Activated B cell treated with CpG ODN at 0.5 μM for 24 hours (primary cell): Measurements from ENCODE around the gene NDUFA8. TPM values are rescaled to one million over a fixed set of nuclear protein-coding genes. Genes with fewer than 3 reads are reported as not detected.

Source experiments
- ATAC-seq: fragments of 200-7000 bp; cut with Tn5 transposase; one replicate; pipeline ENCODE4 v1.10.0; 2021; ENCODE audit warnings: low read depth, mild to moderate bottlenecking, moderate library complexity
- CTCF ChIA-PET: fragments of 350-600 bp; sonication (Branson Sonifier 250); formaldehyde crosslinking; loops from one replicate; lab custom pipeline; 2021; ENCODE audit warnings: antibody characterized with exemption; lab: Charles Lee
- POLR2A ChIA-PET: fragments of 350-600 bp; sonication (Branson Sonifier 250); formaldehyde crosslinking; loops from one replicate; lab custom pipeline; 2021; ENCODE audit warnings: antibody characterized with exemption; lab: Charles Lee
- DNase-seq: peaks from one replicate; pipeline ENCODE4 v3.0.0; 2022
- H3K27ac Mint-ChIP-seq: one replicate; pipeline ENCODE4 v1.8.0; 2020; ENCODE audit warnings: mixed read lengths
- H3K27me3 Mint-ChIP-seq: one replicate; pipeline ENCODE4 v1.8.0; 2021; ENCODE audit warnings: mixed read lengths
- H3K36me3 Mint-ChIP-seq: one replicate; pipeline ENCODE4 v1.8.0; 2021; ENCODE audit warnings: low read depth, mixed read lengths
- H3K4me1 Mint-ChIP-seq: one replicate; pipeline ENCODE4 v1.8.0; 2021; ENCODE audit warnings: mixed read lengths
- H3K4me3 Mint-ChIP-seq: one replicate; pipeline ENCODE4 v1.8.0; 2020; ENCODE audit warnings: mild to moderate bottlenecking, mixed read lengths
- H3K9me3 Mint-ChIP-seq: one replicate; pipeline ENCODE4 v1.8.0; 2020; ENCODE audit warnings: mixed read lengths
- CTCF ChIP-seq: fragments of 200-600 bp; IDR thresholded peaks from one replicate; pipeline ENCODE4 v1.8.0; 2022; ENCODE audit warnings: antibody characterized with exemption, mild to moderate bottlenecking
- intact Hi-C: fragments of 100-400 bp; cut with micrococcal nuclease; formaldehyde crosslinking; loops from one replicate; pipeline ENCODE4 v1.15.1; 2024
- total RNA-seq: library from RNA; stranded (reverse); gene quantifications from 2 replicates; pipeline ENCODE4 v1.2.3, GENCODE V29; 2022

The NDUFA8 gene
- total RNA-seq, 1 donor from 2014 or later, result 21.2 TPM

- Mint-ChIP-seq H3K27me3 (no peaks in the 10 kb centered on the region), H3K27ac (no peak overlapping the region), H3K9me3 (no peaks in the 10 kb centered on the region), H3K4me1 (no peaks in the 10 kb centered on the region), H3K36me3 (peaks cover 55% of the 10 kb centered on the region), H3K4me3 (no peak overlapping the region)
- no peak for DNase-seq
- ChIA-PET CTCF (interaction anchor here (1.3 kb wide), 1 partner anchor 17 kb away, joined by 6 read pairs; no protein-coding TSS in a partner anchor), POLR2A (no interaction called here)
- no peak for TF ChIP-seq CTCF
- intact Hi-C loops, result no loop called here
- ATAC-seq, result no peak
Observed at GRCh38 chr9:122141671-122142070, 17.9 kb downstream of the NDUFA8 start.

GRCh38 chr9:122140368-122141193, 19.0 kb downstream of the NDUFA8 start:
- DNase-seq, result no peak
- Mint-ChIP-seq H3K27me3 (no peaks in the 10 kb centered on the region), H3K9me3 (no peaks in the 10 kb centered on the region), H3K4me3 (no peak overlapping the region), H3K36me3 (peaks cover 45% of the 10 kb centered on the region), H3K4me1 (no peaks in the 10 kb centered on the region), H3K27ac (no peak overlapping the region)
- intact Hi-C loops, result no loop called here
- CTCF ChIA-PET, result interaction anchor here (1.2 kb wide), 1 partner anchor 42 kb away, joined by 3 read pairs; no protein-coding TSS in a partner anchor
- POLR2A ChIA-PET, result no interaction called here
- TF ChIP-seq CTCF, result no peak
- no peak for ATAC-seq

GRCh38 chr9:122138560-122139268, 20.9 kb downstream of the NDUFA8 start:
- H3K27ac Mint-ChIP-seq, result no peak overlapping the region
- no peaks in the 10 kb centered on the region for H3K9me3 Mint-ChIP-seq
- peaks cover 27% of the 10 kb centered on the region for H3K36me3 Mint-ChIP-seq
- H3K4me3 Mint-ChIP-seq, result no peak overlapping the region
- ATAC-seq (no peak), DNase-seq (no peak)
- no peaks in the 10 kb centered on the region for H3K27me3 Mint-ChIP-seq
- ChIA-PET POLR2A (no interaction called here), CTCF (no interaction called here)
- intact Hi-C loops, result no loop called here
- no peaks in the 10 kb centered on the region for H3K4me1 Mint-ChIP-seq
- TF ChIP-seq CTCF, result no peak

DNA sequence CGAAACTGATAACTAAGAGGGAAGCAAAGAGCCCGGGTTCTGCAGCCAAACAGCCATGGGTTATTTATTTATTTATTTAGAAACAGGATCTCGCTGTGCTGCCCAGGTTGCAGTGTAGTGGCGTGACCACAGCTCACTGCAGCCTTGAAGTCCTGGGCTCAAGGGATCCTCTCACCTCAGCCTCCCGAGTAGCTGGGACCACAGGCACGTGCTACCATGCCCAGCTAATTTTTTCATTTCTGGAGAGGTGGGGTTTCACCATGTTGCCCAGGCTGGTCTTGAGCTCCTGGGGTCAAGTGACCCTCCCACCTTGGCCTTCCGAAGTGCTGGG, 24.1 kb downstream of the NDUFA8 start:
- CTCF ChIA-PET, result no interaction called here
- Mint-ChIP-seq H3K9me3 (no peaks in the 10 kb centered on the region), H3K4me1 (no peaks in the 10 kb centered on the region), H3K27ac (no peak overlapping the region), H3K4me3 (no peak overlapping the region), H3K27me3 (peaks cover 12% of the 10 kb centered on the region), H3K36me3 (no peaks in the 10 kb centered on the region)
- no peak for TF ChIP-seq CTCF
- no peak for DNase-seq
- no peak for ATAC-seq
- POLR2A ChIA-PET, result no interaction called here
- intact Hi-C loops, result no loop called here

DNA sequence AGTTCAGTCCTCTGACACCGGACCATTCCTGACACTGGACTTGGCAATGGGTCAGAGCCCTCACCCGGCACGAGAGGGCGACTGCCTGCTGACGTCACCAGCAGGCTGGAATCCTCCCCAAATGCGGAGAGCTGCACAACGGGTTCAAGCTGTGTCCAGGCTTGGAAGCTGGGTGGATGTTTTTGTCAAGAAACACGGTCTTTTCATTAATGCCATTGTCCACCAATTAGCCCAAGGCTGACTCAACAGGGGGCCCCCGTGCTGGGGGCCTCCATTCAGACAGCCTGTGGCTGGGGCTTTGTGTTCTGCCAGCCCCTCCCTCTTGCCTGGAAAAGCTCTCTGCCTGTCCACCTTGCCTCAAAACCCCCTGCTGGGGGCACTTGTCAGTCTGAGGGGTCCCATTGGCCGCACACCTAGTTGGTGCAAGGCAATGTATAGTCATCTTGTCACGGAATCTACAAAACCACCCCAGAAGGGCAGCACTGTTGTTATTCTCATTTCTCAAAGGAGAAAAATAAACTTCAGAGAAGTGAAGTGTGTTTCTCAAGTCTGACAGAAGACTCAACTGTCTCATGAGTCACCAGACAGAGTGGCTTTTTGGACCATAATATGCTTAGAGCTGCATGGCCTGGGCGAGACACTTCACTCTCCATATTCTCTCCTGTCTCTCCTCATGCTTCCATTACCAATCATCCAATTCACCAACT, 24.6 kb downstream of the NDUFA8 start:
- Mint-ChIP-seq H3K27ac (no peak overlapping the region), H3K27me3 (peaks cover 14% of the 10 kb centered on the region), H3K4me3 (no peak overlapping the region), H3K36me3 (no peaks in the 10 kb centered on the region), H3K4me1 (no peaks in the 10 kb centered on the region), H3K9me3 (no peaks in the 10 kb centered on the region)
- intact Hi-C loops, result no loop called here
- CTCF ChIA-PET, result interaction anchor here (1.2 to 1.4 kb wide), 2 partner anchors 10 to 37 kb away, joined by 3 to 6 read pairs; no protein-coding TSS in a partner anchor
- ATAC-seq, result no peak
- no peak for DNase-seq
- TF ChIP-seq CTCF, result no peak
- POLR2A ChIA-PET, result no interaction called here
